Testis (tissue), 3 donors: Measurements from ENCODE around the gene OSCP1. TPM values are rescaled to one million over a fixed set of nuclear protein-coding genes. Genes with fewer than 3 reads are reported as not detected.
A peak's percentile ranks its signal among the peaks of the same experiment; 100 is the strongest.

Experiments
- DNase-seq: peaks from one replicate; pipeline ENCODE4 v3.0.0-alpha.2; 2019
- H3K27ac ChIP-seq, 2 donors: fragments of 200-600 bp; sonication (generic); one replicate each; pipeline ENCODE4 v1.5.1; 2019
- H3K27me3 ChIP-seq: fragments of 200-600 bp; sonication (generic); one replicate; pipeline ENCODE4 v1.5.1; 2019
- H3K36me3 ChIP-seq: fragments of 200-600 bp; sonication (generic); one replicate; pipeline ENCODE4 v1.5.1; 2017; ENCODE audit warnings: low read depth; ENCODE audit errors: missing control alignments
- H3K4me1 ChIP-seq: fragments of 200-600 bp; sonication (generic); one replicate; pipeline ENCODE4 v1.5.1; 2019
- H3K4me3 ChIP-seq, 2 donors: fragments of 200-600 bp; sonication (generic); one replicate each; pipeline ENCODE4 v1.5.1; 2017 to 2019
- H3K9me3 ChIP-seq: fragments of 200-600 bp; sonication (generic); one replicate; pipeline ENCODE4 v1.5.1; 2017
- CTCF ChIP-seq, 3 experiments: fragments of 450-650 bp in 2 of 3; fragments of 200-600 bp in 1 of 3; sonication (generic) in 1 of 3; IDR thresholded peaks; one replicate each; pipeline ENCODE4 v1.5.1; 2016 to 2019; ENCODE audit warnings: antibody characterized with exemption in 3 of 3, mild to moderate bottlenecking in 2 of 3, moderate library complexity in 1 of 3
- POLR2A ChIP-seq: fragments of 450-650 bp; IDR thresholded peaks from one replicate; pipeline ENCODE4 v1.6.1; 2017; ENCODE audit warnings: antibody characterized with exemption, mild to moderate bottlenecking, moderate library complexity
- WGBS, 2 donors: methylation state at CpG; one replicate each; pipeline ENCODE4 v1.1.5; 2018; 5-methylcytosine and 5-hydroxymethylcytosine counted together
- intact Hi-C: fragments of 100-400 bp; cut with DNase I; formaldehyde crosslinking; loops from one replicate; pipeline ENCODE4 v1.15.1; 2023; ENCODE audit warnings: low total_unique reads
- polyA plus RNA-seq: library from polyadenylated mRNA; stranded (reverse); fragments of 350-450 nt; fragmentation: Illumina TruSeq; extraction: RNeasy Lipid Tissue Mini Kit (QIAGEN cat#74804); gene quantifications from one replicate; pipeline ENCODE4 v1.2.3, GENCODE V29; 2014; ENCODE audit warnings: low read depth, low replicate concordance; ENCODE audit not compliant: insufficient read depth
- total RNA-seq, 2 donors: library from RNA; depleted of rRNA; stranded (reverse); fragments of >200 nt; gene quantifications; one replicate each; pipeline ENCODE4 v1.2.3, GENCODE V29; 2016

Gene OSCP1
- total and polyA plus RNA-seq, 3 donors from 2014 or later, result 50.7 to 199 (median 72.1) TPM

GRCh38 chr1:36419569-36419968 lies 30.7 kb downstream of the OSCP1 start:
- intact Hi-C loops, result no loop called here
- peaks cover 32% of the 10 kb centered on the region for H3K4me1 ChIP-seq
- H3K27ac ChIP-seq, result peak overlapping the region in 1 of 2 donors; percentile 63
- H3K27me3 ChIP-seq, result no peaks in the 10 kb centered on the region
- H3K36me3 ChIP-seq, result no peaks in the 10 kb centered on the region
- no peak for DNase-seq
- no peaks in the 10 kb centered on the region for H3K9me3 ChIP-seq
- H3K4me3 ChIP-seq, result no peak overlapping the region
- TF ChIP-seq POLR2A (no peak), CTCF (IDR thresholded peaks at IDR 0.05) (no peak)
- WGBS, 2 donors, result 27 to 59% methylated on average over 4 of the region's 4 CpGs

GRCh38 chr1:36419140-36419539 lies 31.1 kb downstream of the OSCP1 start:
- no peaks in the 10 kb centered on the region for H3K9me3 ChIP-seq
- no peaks in the 10 kb centered on the region for H3K36me3 ChIP-seq
- TF ChIP-seq POLR2A, result no peak
- no peak for TF ChIP-seq CTCF (IDR thresholded peaks at IDR 0.05)
- H3K4me3 ChIP-seq, result no peak overlapping the region
- no peaks in the 10 kb centered on the region for H3K27me3 ChIP-seq
- H3K27ac ChIP-seq, result peak overlapping the region in 1 of 2 donors; percentile 63
- WGBS, 2 donors, result 52 to 61% methylated on average over 3 of the region's 3 CpGs
- intact Hi-C loops, result no loop called here
- H3K4me1 ChIP-seq, result peaks cover 37% of the 10 kb centered on the region
- DNase-seq, result peak; percentile 60

- no peaks in the 10 kb centered on the region for H3K36me3 ChIP-seq
- DNase-seq, result peak; percentile 36
- no peaks in the 10 kb centered on the region for H3K9me3 ChIP-seq
- TF ChIP-seq CTCF (IDR thresholded peaks at IDR 0.05), result no peak
- no peak for TF ChIP-seq POLR2A
- intact Hi-C loops, result no loop called here
- peak overlapping the region; percentile 63 to 67 for H3K27ac ChIP-seq
- no peaks in the 10 kb centered on the region for H3K27me3 ChIP-seq
- peaks cover 38% of the 10 kb centered on the region for H3K4me1 ChIP-seq
- H3K4me3 ChIP-seq, result no peak overlapping the region
- WGBS, 2 donors, result 50 to 88% methylated on average over 9 of the region's 9 CpGs
Measured at GRCh38 chr1:36417931-36418330, 32.3 kb downstream of the OSCP1 start.

- no peak for DNase-seq
- no peaks in the 10 kb centered on the region for H3K27me3 ChIP-seq
- TF ChIP-seq POLR2A, result no peak
- no peak for TF ChIP-seq CTCF (IDR thresholded peaks at IDR 0.05)
- no peak overlapping the region for H3K27ac ChIP-seq
- peaks cover 36% of the 10 kb centered on the region for H3K4me1 ChIP-seq
- H3K4me3 ChIP-seq, result no peak overlapping the region
- no peaks in the 10 kb centered on the region for H3K36me3 ChIP-seq
- no peaks in the 10 kb centered on the region for H3K9me3 ChIP-seq
- 84 to 85% methylated on average over 14 to 15 of the region's 15 CpGs for WGBS, 2 donors
- intact Hi-C loops, result no loop called here
Measured at GRCh38 chr1:36415661-36416326, 34.5 kb downstream of the OSCP1 start.

GRCh38 chr1:36414384-36414783 lies 35.9 kb downstream of the OSCP1 start:
- Histone ChIP-seq H3K27me3 (no peaks in the 10 kb centered on the region), H3K27ac (peak overlapping the region; percentile 6 to 36), H3K36me3 (no peaks in the 10 kb centered on the region), H3K4me3 (no peak overlapping the region), H3K4me1 (peaks cover 22% of the 10 kb centered on the region), H3K9me3 (no peaks in the 10 kb centered on the region)
- intact Hi-C loops, result no loop called here
- no peak for DNase-seq
- no peak for TF ChIP-seq CTCF (IDR thresholded peaks at IDR 0.05)
- TF ChIP-seq POLR2A, result no peak
- 62 to 65% methylated on average over 4 of the region's 4 CpGs for WGBS, 2 donors
